Embryonic facial prominence (tissue), 1 donor: ENCODE results near the gene GEMIN4.

Source experiments
- DNase-seq: peaks from one replicate; pipeline ENCODE4 v3.0.0-alpha.2; 2016; ENCODE audit errors: extremely low spot score

The GEMIN4 gene

DNA sequence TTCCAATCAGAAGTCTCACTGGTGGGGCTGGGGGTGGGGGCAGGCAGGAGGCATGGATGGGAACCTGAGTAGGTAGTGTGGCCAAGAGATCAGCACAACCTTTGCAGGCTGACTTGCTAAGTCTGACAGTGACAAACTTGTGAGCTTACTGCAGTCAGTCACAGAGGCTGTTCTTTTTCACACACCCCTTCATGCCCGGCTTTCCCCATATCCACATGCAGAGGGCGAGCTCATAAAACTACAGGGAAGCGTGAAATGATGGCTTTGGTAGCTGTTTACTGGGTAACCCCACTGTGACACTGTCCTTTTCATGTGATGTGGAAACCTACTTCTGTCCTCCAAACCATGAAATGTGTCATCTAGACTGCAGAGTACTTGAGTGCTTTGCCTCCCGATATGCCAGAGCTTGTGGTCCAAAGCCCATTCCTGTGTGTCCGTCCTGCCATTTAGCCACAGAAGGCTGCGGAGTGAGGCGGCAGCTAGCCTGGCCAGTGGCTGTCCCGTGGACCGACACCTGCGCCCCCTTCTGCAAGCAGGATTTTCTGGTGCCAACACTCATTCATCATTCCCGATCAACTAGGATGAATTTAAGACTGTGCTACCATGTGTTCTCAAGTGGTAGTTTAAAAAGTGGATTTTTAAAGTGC lies 9.8 kb downstream of the GEMIN4 start:
- no peak for DNase-seq

GRCh38 chr17:740240-741017 lies 11.6 kb downstream of the GEMIN4 start:
- no peak for DNase-seq

DNA sequence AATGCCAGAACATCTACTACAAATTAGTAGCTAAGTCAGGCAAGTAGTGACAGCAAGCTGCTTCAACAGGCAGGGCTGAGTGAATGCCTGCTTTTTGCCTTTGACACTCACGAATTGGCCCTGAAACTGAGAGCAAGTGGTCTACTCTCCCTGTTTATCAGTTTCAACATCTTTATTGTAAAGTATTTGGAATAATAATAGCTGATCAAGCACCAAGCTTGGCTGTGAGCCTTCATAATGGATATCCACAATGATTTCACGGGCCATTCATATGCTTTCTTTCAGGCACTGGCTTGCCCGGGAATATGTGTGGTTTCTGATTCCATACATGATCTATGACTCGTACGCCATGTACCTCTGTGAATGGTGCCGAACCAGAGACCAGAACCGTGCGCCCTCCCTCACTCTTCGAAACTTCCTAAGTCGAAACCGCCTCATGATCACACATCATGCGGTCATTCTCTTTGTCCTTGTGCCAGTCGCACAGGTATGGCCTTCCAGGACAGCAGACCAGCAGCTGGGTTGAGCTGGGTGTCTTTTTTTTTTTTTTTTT lies 14.4 kb downstream of the GEMIN4 start:
- no peak for DNase-seq

DNA sequence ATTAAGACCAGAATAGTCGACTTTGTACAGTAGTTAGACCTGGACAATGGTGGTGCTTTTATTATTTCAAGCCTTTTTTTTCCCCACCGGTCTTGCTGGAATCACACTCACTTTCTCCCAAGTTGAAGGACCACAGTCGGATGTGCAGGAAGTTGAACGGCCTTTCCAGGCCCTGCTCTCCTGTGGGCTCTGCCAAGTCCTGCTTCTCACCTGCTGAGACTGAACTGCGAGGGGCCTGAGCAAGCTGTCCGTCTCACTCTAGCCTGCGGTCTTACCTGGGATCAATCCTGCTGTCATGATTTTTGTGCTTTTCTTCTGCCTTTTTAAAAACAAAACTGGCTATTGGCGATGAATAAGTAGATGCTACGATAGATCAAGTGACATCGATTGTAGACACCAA lies 18.3 kb downstream of the GEMIN4 start:
- DNase-seq, result no peak

DNA sequence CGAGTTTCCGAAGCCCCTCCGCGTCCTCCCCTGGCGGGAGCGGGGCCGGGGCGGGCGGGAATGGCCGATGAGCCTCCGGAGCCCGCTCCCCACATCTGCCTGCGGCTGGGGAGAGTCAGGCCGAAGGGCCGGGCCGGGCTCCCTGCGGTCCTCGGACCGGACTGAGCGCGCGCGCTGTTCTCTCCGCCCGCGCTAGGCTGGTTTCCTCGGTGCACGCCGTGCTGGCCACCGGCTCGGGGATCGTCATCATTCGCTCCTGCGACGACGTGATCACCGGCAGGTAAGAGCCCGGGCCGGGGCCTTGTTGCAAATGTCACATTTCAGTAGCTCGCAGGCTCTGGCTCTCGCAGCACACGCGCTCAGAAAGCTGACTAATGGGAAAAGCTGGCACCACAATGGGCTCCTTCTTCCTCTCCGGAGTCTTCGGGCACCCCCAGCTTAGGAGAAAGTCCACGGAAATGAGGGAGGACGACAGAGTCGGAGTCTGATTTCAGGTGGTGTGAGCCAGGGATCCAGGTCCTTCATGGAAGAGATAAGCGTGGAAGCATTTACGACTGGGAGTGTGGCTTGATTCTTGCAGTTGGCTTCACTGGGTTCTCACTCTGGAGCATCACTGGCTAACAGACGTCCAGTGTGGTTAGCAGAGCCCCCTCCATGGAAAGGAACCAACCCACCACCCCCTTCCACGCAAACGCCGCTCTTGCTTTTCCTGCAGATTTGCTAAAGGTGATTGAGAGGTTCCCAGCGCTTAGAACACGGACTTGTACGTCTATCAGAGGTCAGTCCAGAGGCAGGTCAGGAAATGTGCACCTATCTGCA lies 19.0 kb downstream of the GEMIN4 start:
- DNase-seq, result no peak

DNA sequence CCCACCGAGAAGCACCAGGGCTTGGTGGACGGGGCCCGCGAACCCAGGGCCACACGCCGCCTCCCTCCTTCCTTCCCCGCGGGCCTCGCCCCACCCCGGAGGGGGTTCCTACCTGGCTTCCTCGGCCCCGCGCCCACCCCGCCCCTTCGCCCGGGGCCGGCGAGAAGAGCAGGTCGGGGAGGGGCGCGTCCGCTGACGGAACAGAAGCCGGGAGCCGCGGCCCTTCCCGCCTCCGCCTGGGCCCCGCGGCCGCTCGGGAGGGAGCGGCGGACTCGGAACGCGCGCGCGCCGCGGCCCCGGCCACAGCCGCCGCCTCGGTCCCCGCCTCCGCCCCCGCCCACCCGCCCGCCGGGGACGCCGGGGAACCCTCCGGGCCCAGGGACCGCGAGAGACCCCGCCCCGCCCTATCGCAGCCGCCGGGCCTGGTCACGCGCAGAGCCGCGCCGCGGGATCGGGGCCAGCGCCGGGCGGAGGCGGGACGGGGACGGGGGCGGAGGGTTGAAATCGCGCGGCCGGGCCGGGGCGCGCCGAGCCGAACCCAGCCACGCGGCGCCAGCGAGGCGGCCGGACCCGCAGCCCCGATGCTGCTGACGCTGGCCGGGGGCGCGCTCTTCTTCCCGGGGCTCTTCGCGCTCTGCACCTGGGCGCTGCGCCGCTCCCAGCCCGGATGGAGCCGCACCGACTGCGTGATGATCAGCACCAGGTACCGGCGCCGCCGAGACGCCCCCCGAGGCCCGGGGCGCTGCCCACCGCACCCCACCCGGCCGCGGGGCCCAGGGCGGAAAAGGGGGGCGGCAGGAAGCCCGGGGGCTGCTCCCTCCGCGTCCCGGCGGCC lies 19.8 kb downstream of the GEMIN4 start, which contains the start of gene TLCD3A:
Gene TLCD3A, plus strand, starts transcription at position 530 of the 835 bp plus-strand sequence. Its CDS starts 52 bp downstream, at position 582.
- DNase-seq, result no peak

GRCh38 chr17:731644-732066 lies 20.4 kb downstream of the GEMIN4 start:
- no peak for DNase-seq

- no peak for DNase-seq
Observed at GRCh38 chr17:728911-729310, 23.2 kb downstream of the GEMIN4 start.

DNA sequence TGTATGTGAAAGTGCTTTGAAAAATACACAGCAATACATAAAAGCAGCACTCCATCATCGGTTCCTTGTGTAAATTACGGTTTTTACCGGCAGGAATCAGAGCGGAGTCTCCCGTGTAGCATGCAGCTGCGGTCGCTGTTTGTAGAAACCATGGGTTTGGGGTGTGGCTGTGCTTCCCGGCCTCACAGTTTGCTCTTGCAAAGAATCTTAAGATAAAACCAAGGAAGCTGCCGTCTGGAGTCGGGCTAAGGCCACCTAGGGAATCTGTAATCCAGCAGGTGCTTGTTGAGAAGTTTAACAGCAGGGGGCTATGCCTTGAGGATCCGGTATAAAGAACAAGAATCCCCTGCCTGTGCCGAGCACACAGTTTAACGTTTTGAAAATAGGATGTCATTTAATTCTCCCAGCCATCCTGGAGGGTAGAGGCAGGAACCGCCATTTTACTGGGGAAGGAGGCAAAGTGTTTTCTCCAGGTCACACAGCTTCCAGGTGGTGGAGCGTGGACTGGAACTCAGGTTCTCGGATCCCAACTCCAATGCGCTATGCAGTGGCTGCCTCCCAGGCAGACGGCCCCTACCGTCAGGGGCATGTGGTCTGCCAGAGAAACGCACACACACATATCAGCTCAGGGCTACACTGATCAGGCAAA lies 25.7 kb downstream of the GEMIN4 start:
- DNase-seq, result no peak

GRCh38 chr17:725746-726145 lies 26.3 kb downstream of the GEMIN4 start:
- DNase-seq, result no peak

GRCh38 chr17:725084-725483 lies 27.0 kb downstream of the GEMIN4 start:
- DNase-seq, result no peak

DNA sequence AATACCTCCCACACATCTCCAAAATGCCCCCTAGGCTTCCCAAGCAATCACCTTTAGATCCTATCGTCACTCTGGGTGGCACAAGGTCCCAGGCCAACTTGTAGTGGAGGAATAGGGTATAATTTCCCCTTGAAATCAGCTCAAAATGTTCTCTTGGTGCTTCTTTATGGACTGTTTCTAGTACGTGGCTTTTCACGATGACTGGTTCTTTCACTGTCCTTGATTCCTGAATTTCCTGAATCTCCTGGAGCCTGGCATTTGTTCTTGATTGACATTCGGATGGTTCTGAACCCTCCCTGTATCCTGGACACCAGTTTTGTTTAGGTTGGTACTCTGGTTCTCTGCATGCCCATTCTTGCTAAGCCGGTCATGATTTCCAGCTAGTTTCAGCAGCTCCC lies 30.5 kb downstream of the GEMIN4 start:
- no peak for DNase-seq

GRCh38 chr17:720706-721539 lies 31.1 kb downstream of the GEMIN4 start:
- no peak for DNase-seq

- no peak for DNase-seq
Observed at GRCh38 chr17:718075-718474, 34.0 kb downstream of the GEMIN4 start.

- no peak for DNase-seq
Observed at GRCh38 chr17:708132-708531, 43.9 kb downstream of the GEMIN4 start.

- DNase-seq, result no peak
Observed at GRCh38 chr17:705863-706262, 46.2 kb downstream of the GEMIN4 start.

- DNase-seq, result no peak
Observed at GRCh38 chr17:705011-705410, 47.1 kb downstream of the GEMIN4 start.

DNA sequence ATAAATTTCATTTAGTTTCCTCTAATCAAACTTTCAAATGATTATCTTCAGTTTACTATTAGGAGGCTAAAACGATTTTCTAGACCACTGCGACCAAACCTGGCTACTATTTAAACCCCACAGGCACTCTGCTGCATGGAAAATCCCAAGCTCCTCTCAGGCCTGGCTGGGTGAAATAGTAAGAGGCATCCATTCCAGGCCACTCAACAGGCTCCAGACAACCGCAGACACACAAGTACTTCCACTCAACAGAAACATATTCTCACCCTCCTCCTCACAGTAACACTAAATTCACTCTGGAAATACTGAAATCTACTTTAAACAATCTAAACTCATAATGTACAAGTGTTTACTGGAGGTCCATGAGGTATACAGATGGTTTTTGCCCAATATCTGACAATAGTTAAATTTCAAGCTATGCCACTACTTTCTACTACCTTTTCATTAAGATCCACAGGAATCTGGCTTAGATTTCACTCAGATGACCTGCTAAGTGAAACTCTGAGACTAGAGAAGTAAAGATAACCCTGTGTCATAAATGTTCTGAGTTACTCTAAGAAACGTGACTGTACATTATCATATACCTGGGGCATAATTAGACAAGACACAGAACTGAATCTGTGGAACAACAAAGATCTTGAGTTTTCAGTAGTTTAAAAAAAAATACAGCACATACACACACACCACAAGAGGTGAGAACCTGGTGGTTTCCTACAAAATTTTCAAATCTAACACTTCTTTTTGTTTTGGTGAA lies 47.8 kb downstream of the GEMIN4 start:
- no peak for DNase-seq
